Loucy (cell line): Measurements from ENCODE around the gene YES1.
"Not testable (repeated sequence)": the region's sequence is repeated elsewhere in the genome, so short reads cannot be mapped to it uniquely, and the experiment has no call there.

Experiments used
- CTCF ChIP-seq: fragments of 200-600 bp; sonication (generic); conservative IDR thresholded peaks from 2 replicates; pipeline ENCODE4 v1.5.1; 2014; ENCODE audit warnings: mild to moderate bottlenecking, antibody characterized with exemption, low read length
- EZH2phosphoT487 ChIP-seq: fragments of 200-600 bp; IDR thresholded peaks from 2 replicates; pipeline ENCODE4 v1.6.1; 2018; ENCODE audit warnings: antibody characterized with exemption, mild to moderate bottlenecking, moderate library complexity, borderline replicate concordance

GRCh38 chr18:759864-760263 is 52.2 kb downstream of the YES1 start:
- TF ChIP-seq CTCF, EZH2phosphoT487: not testable (repeated sequence)
